Measurements from ENCODE around the gene PLEKHG4B.
A peak's percentile ranks its signal among the peaks of the same experiment; 100 is the strongest.

The PLEKHG4B gene

GRCh38 chr5:184471-184870 lies 92.5 kb downstream of the PLEKHG4B start:
- Histone ChIP-seq H3K4me3 (ENCODE audit: low read length) (no peak overlapping the region), H3K9me3 (replicated peaks; ENCODE audit: low read length) (no peaks in the 10 kb centered on the region), H3K36me3 (ENCODE audit: insufficient read depth, low read length) (no peaks in the 10 kb centered on the region), H3K4me2 (ENCODE audit: low read length) (no peak overlapping the region), H3K27me3 (ENCODE audit: control insufficient read depth, insufficient read depth, low read length) (peaks cover 67% of the 10 kb centered on the region), H3K9ac (ENCODE audit: low read depth, low read length) (no peak overlapping the region), H3K4me1 (ENCODE audit: control insufficient read depth, insufficient read depth, low read length) (peaks cover 9% of the 10 kb centered on the region)

DNA sequence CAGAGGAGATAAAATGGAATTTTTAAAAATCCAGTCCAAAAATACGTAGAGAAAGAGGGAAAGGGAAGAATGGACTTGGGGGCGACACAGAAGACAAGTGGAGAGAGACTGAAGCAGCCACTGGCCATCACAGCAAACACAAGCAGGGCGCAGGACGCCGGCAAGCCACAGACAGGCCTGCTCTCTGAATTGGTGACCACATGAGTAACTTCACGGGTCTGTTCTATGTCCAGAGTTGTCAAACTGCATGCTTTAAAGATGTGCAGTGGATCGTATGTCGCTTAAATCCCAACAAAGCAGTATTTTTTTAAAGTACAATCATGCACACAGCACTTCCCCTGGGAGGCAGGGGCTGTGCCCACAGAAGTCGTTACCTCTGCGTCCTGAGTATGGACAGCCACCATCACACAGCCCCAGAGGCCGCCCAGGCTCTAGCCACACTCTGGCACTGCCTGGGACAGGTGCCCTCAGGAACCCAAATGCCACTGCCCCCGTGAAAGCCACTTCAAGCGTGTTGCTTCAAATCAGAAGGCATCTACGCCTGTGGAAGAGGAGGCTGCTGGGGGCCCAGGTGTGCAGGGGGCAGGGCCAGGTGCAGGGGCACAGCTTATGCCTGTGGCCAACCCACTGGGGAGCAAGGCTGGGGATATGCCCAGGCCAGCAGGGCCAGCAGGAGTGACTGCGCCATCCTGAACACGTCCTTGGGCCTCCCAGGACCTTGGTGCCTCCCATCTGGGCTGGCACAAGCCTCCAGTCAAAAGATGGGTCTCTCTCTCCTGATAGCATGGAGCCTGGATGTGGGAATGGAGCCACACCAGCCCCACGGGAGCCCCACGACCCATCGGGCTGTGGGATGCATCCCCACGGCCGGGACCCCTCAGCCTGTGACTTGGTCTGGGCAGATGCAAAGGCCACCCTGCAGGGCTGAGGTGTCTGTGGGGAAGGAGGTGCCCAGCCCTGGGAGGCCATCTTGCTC lies 93.4 kb downstream of the PLEKHG4B start:
- no peaks in the 10 kb centered on the region for H3K9me3 ChIP-seq (replicated peaks; ENCODE audit: low read length)
- H3K4me3 ChIP-seq (ENCODE audit: low read length): no peak overlapping the region
- peaks cover 9% of the 10 kb centered on the region for H3K4me1 ChIP-seq (ENCODE audit: control insufficient read depth, insufficient read depth, low read length)
- H3K4me2 ChIP-seq (ENCODE audit: low read length): no peak overlapping the region
- no peak overlapping the region for H3K9ac ChIP-seq (ENCODE audit: low read depth, low read length)
- H3K27me3 ChIP-seq (ENCODE audit: control insufficient read depth, insufficient read depth, low read length): peaks cover 65% of the 10 kb centered on the region
- H3K36me3 ChIP-seq (ENCODE audit: insufficient read depth, low read length): no peaks in the 10 kb centered on the region

DNA sequence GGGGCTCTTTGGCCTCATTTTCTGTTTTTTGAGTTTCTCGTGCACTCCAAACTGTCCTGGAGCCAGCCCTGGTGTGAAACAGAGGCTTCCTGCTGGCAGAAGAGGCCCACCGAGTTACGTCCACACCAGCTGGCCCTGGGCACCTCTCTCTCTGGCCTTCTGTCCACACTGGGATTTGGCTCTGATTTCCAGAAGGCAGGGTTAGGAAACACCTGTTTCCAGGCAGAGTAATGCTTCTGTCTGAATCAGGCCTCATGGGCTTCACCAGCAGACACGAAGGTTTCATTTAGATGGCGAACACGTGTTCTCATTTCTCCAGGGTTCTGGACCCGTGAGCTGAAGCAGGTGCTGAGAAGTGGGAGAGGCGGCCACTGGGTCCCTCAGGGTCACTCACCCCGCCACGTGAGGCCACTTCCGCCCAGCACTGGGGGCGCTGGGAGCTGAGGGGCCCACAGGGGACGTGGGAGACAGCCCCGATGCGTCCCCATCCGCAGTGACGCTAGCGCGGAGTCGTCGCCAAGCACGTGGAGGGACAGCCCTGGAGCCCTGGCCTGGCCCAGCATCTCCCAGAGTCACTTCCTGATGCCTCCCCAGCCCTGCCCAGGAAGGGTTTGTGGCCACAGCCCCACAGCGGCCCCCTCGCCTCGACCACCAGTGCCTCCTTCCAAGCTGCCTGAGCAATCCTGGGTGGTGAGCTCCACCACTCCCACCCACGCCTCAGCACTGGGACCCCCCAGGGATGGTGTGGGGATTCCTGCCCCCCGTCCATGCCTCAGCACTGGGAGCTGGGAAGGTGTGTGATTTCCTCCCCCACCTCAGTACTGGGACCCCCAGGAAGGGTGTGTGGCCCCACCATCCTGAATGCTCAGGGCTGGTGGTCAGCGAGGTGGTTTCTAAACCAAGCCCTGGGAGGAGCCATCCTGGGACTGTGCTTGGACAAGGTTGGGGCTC lies 94.4 kb downstream of the PLEKHG4B start:
- Histone ChIP-seq H3K36me3 (ENCODE audit: insufficient read depth, low read length) (no peaks in the 10 kb centered on the region), H3K27me3 (ENCODE audit: control insufficient read depth, insufficient read depth, low read length) (peaks cover 65% of the 10 kb centered on the region), H3K4me2 (ENCODE audit: low read length) (no peak overlapping the region), H3K4me1 (ENCODE audit: control insufficient read depth, insufficient read depth, low read length) (peaks cover 12% of the 10 kb centered on the region), H3K4me3 (ENCODE audit: low read length) (no peak overlapping the region), H3K9me3 (replicated peaks; ENCODE audit: low read length) (no peaks in the 10 kb centered on the region), H3K9ac (ENCODE audit: low read depth, low read length) (no peak overlapping the region)

- Histone ChIP-seq H3K27me3 (ENCODE audit: control insufficient read depth, insufficient read depth, low read length) (peaks cover 68% of the 10 kb centered on the region), H3K4me3 (ENCODE audit: low read length) (no peak overlapping the region), H3K9me3 (replicated peaks; ENCODE audit: low read length) (no peaks in the 10 kb centered on the region), H3K36me3 (ENCODE audit: insufficient read depth, low read length) (no peaks in the 10 kb centered on the region), H3K4me1 (ENCODE audit: control insufficient read depth, insufficient read depth, low read length) (peaks cover 14% of the 10 kb centered on the region), H3K4me2 (ENCODE audit: low read length) (no peak overlapping the region), H3K9ac (ENCODE audit: low read depth, low read length) (no peak overlapping the region)
Measured at GRCh38 chr5:187042-187431, 95.1 kb downstream of the PLEKHG4B start.

GRCh38 chr5:187617-188451 lies 95.9 kb downstream of the PLEKHG4B start:
- Histone ChIP-seq H3K4me2 (ENCODE audit: low read length) (peak overlapping the region; percentile 77), H3K27me3 (ENCODE audit: control insufficient read depth, insufficient read depth, low read length) (peaks cover 71% of the 10 kb centered on the region), H3K4me3 (ENCODE audit: low read length) (peak overlapping the region; percentile 60), H3K36me3 (ENCODE audit: insufficient read depth, low read length) (no peaks in the 10 kb centered on the region), H3K9me3 (replicated peaks; ENCODE audit: low read length) (no peaks in the 10 kb centered on the region), H3K4me1 (ENCODE audit: control insufficient read depth, insufficient read depth, low read length) (peaks cover 14% of the 10 kb centered on the region), H3K9ac (ENCODE audit: low read depth, low read length) (peak overlapping the region; percentile 44)

DNA sequence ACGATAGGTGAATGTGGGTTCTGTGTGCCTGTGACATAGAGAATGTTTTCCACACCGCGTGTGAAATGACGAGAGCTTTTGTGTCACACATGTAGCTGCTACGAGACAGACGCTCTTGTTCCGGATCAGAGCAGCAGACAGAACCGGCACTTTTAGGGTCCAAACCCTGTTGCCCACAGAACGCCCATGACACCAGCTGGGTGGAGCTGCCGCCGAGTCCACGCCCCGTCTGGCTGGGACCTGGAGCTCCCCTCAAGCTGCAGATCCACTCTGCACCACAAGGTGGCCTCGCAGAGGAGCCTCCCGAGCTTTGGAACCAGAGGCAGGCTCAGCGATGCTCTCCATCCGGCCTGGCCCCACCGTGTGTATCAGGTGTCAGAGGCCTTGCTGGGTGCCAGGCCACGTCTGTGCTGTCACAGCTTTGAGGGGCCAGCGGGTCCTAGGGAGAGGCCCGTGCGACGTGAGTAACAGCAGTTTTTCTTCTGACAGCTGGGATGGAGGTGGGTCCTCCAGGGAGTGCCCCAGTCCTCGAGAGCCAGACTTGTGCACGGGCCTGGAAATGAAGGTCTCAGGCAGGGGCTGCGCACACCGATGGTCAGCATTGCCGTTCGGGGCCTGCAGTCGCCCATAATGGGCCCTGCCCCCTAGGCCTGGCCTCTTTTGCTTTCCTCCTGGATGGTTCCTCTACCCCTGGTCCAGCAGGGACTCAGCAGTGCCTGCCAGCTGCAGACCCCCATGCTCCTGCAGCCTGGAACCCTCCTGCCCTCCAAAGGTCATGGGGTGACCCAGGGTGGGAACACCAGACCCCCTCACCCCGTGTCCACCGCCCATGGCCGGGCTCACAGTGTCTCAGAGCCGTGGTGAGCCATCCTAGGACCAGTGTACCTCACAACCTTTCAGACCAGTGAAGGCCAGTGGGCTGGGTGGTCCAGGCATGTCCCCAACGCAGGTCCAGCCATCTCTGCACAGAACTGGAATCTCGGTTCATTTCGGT lies 96.8 kb downstream of the PLEKHG4B start:
- H3K27me3 ChIP-seq (ENCODE audit: control insufficient read depth, insufficient read depth, low read length): peaks cover 70% of the 10 kb centered on the region
- H3K4me2 ChIP-seq (ENCODE audit: low read length): peak overlapping the region; percentile 77
- H3K9ac ChIP-seq (ENCODE audit: low read depth, low read length): peak overlapping the region; percentile 44
- peaks cover 14% of the 10 kb centered on the region for H3K4me1 ChIP-seq (ENCODE audit: control insufficient read depth, insufficient read depth, low read length)
- peak overlapping the region; percentile 60 for H3K4me3 ChIP-seq (ENCODE audit: low read length)
- no peaks in the 10 kb centered on the region for H3K9me3 ChIP-seq (replicated peaks; ENCODE audit: low read length)
- no peaks in the 10 kb centered on the region for H3K36me3 ChIP-seq (ENCODE audit: insufficient read depth, low read length)

GRCh38 chr5:189486-189885 lies 97.5 kb downstream of the PLEKHG4B start:
- no peaks in the 10 kb centered on the region for H3K36me3 ChIP-seq (ENCODE audit: insufficient read depth, low read length)
- no peaks in the 10 kb centered on the region for H3K9me3 ChIP-seq (replicated peaks; ENCODE audit: low read length)
- peaks cover 66% of the 10 kb centered on the region for H3K27me3 ChIP-seq (ENCODE audit: control insufficient read depth, insufficient read depth, low read length)
- H3K4me1 ChIP-seq (ENCODE audit: control insufficient read depth, insufficient read depth, low read length): peaks cover 14% of the 10 kb centered on the region
- H3K4me2 ChIP-seq (ENCODE audit: low read length): no peak overlapping the region
- no peak overlapping the region for H3K4me3 ChIP-seq (ENCODE audit: low read length)
- H3K9ac ChIP-seq (ENCODE audit: low read depth, low read length): no peak overlapping the region

DNA sequence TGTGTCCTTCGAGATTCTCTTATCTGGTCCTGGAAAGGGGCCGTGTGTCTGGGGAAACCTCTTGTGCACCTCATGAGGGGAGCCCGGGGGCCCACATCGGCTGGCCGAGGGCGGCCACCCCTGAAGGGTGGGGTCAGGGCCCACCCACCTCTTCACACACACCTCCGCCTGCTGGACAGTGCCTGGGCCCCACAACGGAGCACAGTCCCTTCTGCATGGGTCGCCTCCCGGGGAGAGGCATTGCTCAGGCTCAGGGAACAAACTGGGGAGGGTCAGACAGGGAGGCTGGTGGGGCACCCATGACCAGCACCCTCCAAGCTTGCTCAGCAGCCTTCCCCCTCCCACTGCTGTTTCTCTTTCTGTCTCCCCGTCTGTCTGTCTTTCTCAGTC lies 98.0 kb downstream of the PLEKHG4B start:
- no peaks in the 10 kb centered on the region for H3K36me3 ChIP-seq (ENCODE audit: insufficient read depth, low read length)
- H3K9ac ChIP-seq (ENCODE audit: low read depth, low read length): no peak overlapping the region
- peaks cover 14% of the 10 kb centered on the region for H3K4me1 ChIP-seq (ENCODE audit: control insufficient read depth, insufficient read depth, low read length)
- no peaks in the 10 kb centered on the region for H3K9me3 ChIP-seq (replicated peaks; ENCODE audit: low read length)
- H3K4me2 ChIP-seq (ENCODE audit: low read length): no peak overlapping the region
- peaks cover 68% of the 10 kb centered on the region for H3K27me3 ChIP-seq (ENCODE audit: control insufficient read depth, insufficient read depth, low read length)
- no peak overlapping the region for H3K4me3 ChIP-seq (ENCODE audit: low read length)

- Histone ChIP-seq H3K27me3 (ENCODE audit: control insufficient read depth, insufficient read depth, low read length) (peaks cover 64% of the 10 kb centered on the region), H3K4me1 (ENCODE audit: control insufficient read depth, insufficient read depth, low read length) (peaks cover 14% of the 10 kb centered on the region), H3K4me3 (ENCODE audit: low read length) (no peak overlapping the region), H3K4me2 (ENCODE audit: low read length) (no peak overlapping the region), H3K9me3 (replicated peaks; ENCODE audit: low read length) (no peaks in the 10 kb centered on the region), H3K9ac (ENCODE audit: low read depth, low read length) (no peak overlapping the region), H3K36me3 (ENCODE audit: insufficient read depth, low read length) (no peaks in the 10 kb centered on the region)
Measured at GRCh38 chr5:190366-191035, 98.5 kb downstream of the PLEKHG4B start.
